K562 (cell line): ENCODE data around the gene ANKRD27. TPM values are rescaled to one million over a fixed set of nuclear protein-coding genes. Genes with fewer than 3 reads are reported as not detected.
"Not testable (repeated sequence)": the region's sequence is repeated elsewhere in the genome, so short reads cannot be mapped to it uniquely, and the experiment has no call there.

ENCODE experiments used
- ATAC-seq: fragments of 200-7000 bp; cut with Tn5 transposase; 3 replicates; pipeline ENCODE4 v1.9.1; 2020; ENCODE audit warnings: moderate library complexity
- BruUV-seq: library from RNA; stranded (reverse); fragments of 400-500 nt; replicated peaks from 2 replicates; lab custom pipeline; 2021; lab: Mats Ljungman, UMichigan
- CTCF ChIA-PET: fragments of 300-600 bp; formaldehyde crosslinking; extraction: SDS; loops from one replicate; lab custom pipeline; 2021; ENCODE audit warnings: low intra/inter-chr PET ratio; lab: Yijun Ruan, JAX
- POLR2A ChIA-PET: fragments of 300-600, 350-650 bp; sonication (Branson Sonifier 250); formaldehyde crosslinking; extraction: SDS; loops from one replicate; lab custom pipeline; 2021; ENCODE audit warnings: antibody characterized with exemption, inconsistent platforms; lab: Yijun Ruan, JAX
- DNase-seq, 4 experiments: peaks; one replicate each; pipeline versions ENCODE4 v3.0.0 to v3.0.0-alpha.2; 2011 to 2018; ENCODE audit warnings: low spot score in 3 of 4, mixed read lengths in 3 of 4; ENCODE audit errors: extremely low read depth in 1 of 4
- FAIRE-seq: peaks from 2 replicates; lab custom pipeline; 2011; peaks lifted over from hg19 to GRCh38; lab: Jason Lieb, UNC
- H2AFZ ChIP-seq: 2 replicates; pipeline ENCODE4 v1.6.0; 2011; ENCODE audit warnings: low read depth, low read length, control low read depth, inconsistent platforms
- H3K27ac ChIP-seq: fragments of 200-600 bp; 3 replicates; pipeline ENCODE4 v1.8.0; 2011; ENCODE audit warnings: low read depth, mild to moderate bottlenecking, control low read depth, inconsistent platforms, low read length, moderate library complexity, mixed read lengths; ENCODE audit errors: extremely low read depth
- H3K27me3 ChIP-seq, 2 experiments: fragments of 300-600 bp in 1 of 2; 2 replicates in 1 of 2; 3 replicates in 1 of 2; pipeline versions ENCODE4 v1.6.0 to v1.8.0; 2011; ENCODE audit warnings: inconsistent platforms in 2 of 2, low read length in 2 of 2, mild to moderate bottlenecking in 1 of 2, mixed read lengths in 1 of 2, moderate library complexity in 1 of 2; ENCODE audit not compliant: control insufficient read depth in 2 of 2, insufficient read depth in 2 of 2
- H3K36me3 ChIP-seq: fragments of 300-600 bp; 3 replicates; pipeline ENCODE4 v1.8.0; 2011; ENCODE audit warnings: mild to moderate bottlenecking, low read length, inconsistent platforms; ENCODE audit not compliant: control insufficient read depth, insufficient read depth
- H3K4me1 ChIP-seq, 2 experiments: fragments of 200-600 bp in 1 of 2; replicated peaks in 1 of 2; 2 replicates in 1 of 2; 3 replicates in 1 of 2; pipeline versions ENCODE4 v1.5.1 to v1.8.0; 2011; ENCODE audit warnings: inconsistent platforms in 2 of 2, low read length in 2 of 2, mild to moderate bottlenecking in 1 of 2, mixed read lengths in 1 of 2, moderate library complexity in 1 of 2; ENCODE audit not compliant: control insufficient read depth in 2 of 2, insufficient read depth in 2 of 2
- H3K4me2 ChIP-seq: 2 replicates; pipeline ENCODE4 v1.6.1; 2011; ENCODE audit warnings: low read length, control low read depth, inconsistent platforms, mixed read lengths; ENCODE audit not compliant: insufficient read depth
- H3K4me3 ChIP-seq: fragments of 200-600 bp; sonication (generic), shearing (Covaris generic); 2 replicates; pipeline ENCODE4 v1.5.1; 2016; ENCODE audit warnings: control low read depth, inconsistent platforms
- H3K79me2 ChIP-seq: fragments of 200-600 bp; 3 replicates; pipeline ENCODE4 v1.8.0; 2011; ENCODE audit warnings: low read length, inconsistent platforms; ENCODE audit not compliant: control insufficient read depth, insufficient read depth
- H3K9ac ChIP-seq, 2 experiments: 2 replicates each; pipeline versions ENCODE4 v1.6.0 to v1.6.1; 2011; ENCODE audit warnings: low read depth in 2 of 2, low read length in 2 of 2, control low read depth in 1 of 2, inconsistent platforms in 1 of 2, mild to moderate bottlenecking in 1 of 2, mixed read lengths in 1 of 2; ENCODE audit not compliant: insufficient read depth in 1 of 2
- H3K9me1 ChIP-seq: one replicate; pipeline ENCODE4 v1.6.0; 2011; ENCODE audit warnings: inconsistent platforms, mild to moderate bottlenecking, low read length, moderate library complexity; ENCODE audit not compliant: control insufficient read depth, insufficient read depth
- H3K9me3 ChIP-seq: replicated peaks from 2 replicates; pipeline ENCODE4 v1.5.1; 2011; ENCODE audit warnings: low read depth, low read length, inconsistent platforms; ENCODE audit not compliant: control insufficient read depth, insufficient read depth
- H4K20me1 ChIP-seq: replicated peaks from 2 replicates; pipeline ENCODE4 v1.6.1; 2011; ENCODE audit warnings: low read length, inconsistent platforms, mixed read lengths; ENCODE audit not compliant: control insufficient read depth, insufficient read depth
- WGBS: fragments of 100-300 bp; shearing (Covaris generic); methylation state at CpG from one replicate; pipeline ENCODE4 v1.1.6; 2016; ENCODE audit warnings: low coverage, mixed read lengths; ENCODE audit not compliant: insufficient coverage; ENCODE audit errors: missing lambda C conversion rate; 5-methylcytosine and 5-hydroxymethylcytosine counted together
- in situ Hi-C: fragments of 300-500 bp; cut with MboI; formaldehyde crosslinking; loops from 4 replicates; pipeline ENCODE4 v1.15.0; 2018; ENCODE audit warnings: inconsistent platforms, mixed read lengths
- intact Hi-C: fragments of 100-400 bp; cut with micrococcal nuclease; formaldehyde crosslinking; loops from 2 replicates; pipeline ENCODE4 v1.14.2; 2022
- polyA plus RNA-seq, 8 experiments: library from polyadenylated mRNA; depleted of rRNA in 4 of 8; stranded (reverse) in 5 of 8; unstranded in 3 of 8; fragments of >200 nt; fragmentation: Nextera tagmentation in 2 of 8; fragmentation: Illumina TruSeq in 1 of 8; extraction: Ambion mirVana in 2 of 8; extraction: Trizol in 1 of 8; gene quantifications; 2 replicates each; pipeline versions ENCODE4 v1.2.1 to v1.2.3, GENCODE V29; 2011 to 2014; ENCODE audit warnings: inconsistent platforms in 1 of 8, missing spikeins in 1 of 8
- total RNA-seq, 7 experiments: library from RNA; depleted of rRNA in 6 of 7; stranded (reverse); fragments of >200 nt in 6 of 7; fragmentation: Illumina TruSeq in 2 of 7; extraction: Trizol in 2 of 7; gene quantifications; 2 replicates each; pipeline versions ENCODE4 v1.2.1 to v1.2.3, GENCODE V29; 2011 to 2021; ENCODE audit warnings: low replicate concordance in 1 of 7

ANKRD27 gene
- total and polyA plus RNA-seq, 9 of the 15 experiments (the other 6 are each of a cell fraction or from before 2014, with no cell fraction given) = 5.3 to 71.3 (median 54.2) TPM

DNA sequence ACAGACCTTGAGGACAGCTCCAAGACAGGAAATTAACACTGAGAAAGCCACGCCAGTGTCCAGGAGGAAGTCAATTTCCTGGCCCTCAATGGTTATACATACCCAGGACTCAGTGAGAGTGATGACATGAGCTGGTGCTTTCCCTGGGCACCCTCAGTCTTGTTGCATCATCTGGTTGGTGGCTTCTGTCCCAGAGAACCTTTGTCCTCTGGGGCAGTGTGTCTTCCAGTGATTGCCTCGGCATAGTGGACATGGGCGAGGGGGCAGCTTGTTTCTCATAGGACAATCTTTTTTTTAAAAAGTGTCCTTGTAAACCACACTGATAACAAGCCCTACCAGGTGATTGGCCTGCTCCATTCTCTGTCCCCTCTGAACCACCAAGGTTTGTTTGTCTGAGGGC, 21.8 kb upstream of the ANKRD27 start:
- H3K4me1 ChIP-seq, H2AFZ ChIP-seq, H3K9ac ChIP-seq, H4K20me1 ChIP-seq, H3K4me2 ChIP-seq, CTCF ChIA-PET, ATAC-seq, in situ Hi-C loops, H3K9me1 ChIP-seq, POLR2A ChIA-PET, H3K27ac ChIP-seq, FAIRE-seq, H3K27me3 ChIP-seq, H3K4me3 ChIP-seq, BruUV-seq, DNase-seq: not testable (repeated sequence)
- peaks cover 77% of the 10 kb centered on the region for H3K36me3 ChIP-seq
- peaks cover 29% of the 10 kb centered on the region for H3K9me3 ChIP-seq
- intact Hi-C loops = loop anchor here (10.0 kb wide), 1 partner anchor 278 kb away; the partner anchor contains the start of genes CEP89 and FAAP24
- H3K79me2 ChIP-seq = peaks cover 84% of the 10 kb centered on the region
- WGBS = 88% methylated on average over 3 of the region's 3 CpGs

DNA sequence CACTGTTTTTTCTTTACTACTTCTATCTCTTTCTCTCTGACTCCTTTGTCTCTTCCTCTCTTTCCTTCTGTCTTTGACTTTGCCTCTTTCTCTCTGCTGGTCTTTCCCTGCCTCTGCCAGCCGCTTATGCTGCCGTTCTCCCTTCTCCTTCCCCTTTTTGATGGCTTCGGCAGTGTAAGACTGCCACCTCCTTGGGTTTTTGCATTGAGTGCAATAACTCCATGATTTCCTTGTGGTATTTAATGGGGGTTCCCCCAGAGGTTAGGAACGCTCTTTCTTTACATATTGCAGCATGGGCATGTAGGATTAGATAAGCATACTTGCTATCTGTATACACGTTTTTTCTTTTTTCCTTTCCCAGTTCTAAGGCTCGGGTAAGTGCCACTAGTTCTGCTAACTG, 20.5 kb upstream of the ANKRD27 start:
- in situ Hi-C loops, H3K9ac ChIP-seq, FAIRE-seq, POLR2A ChIA-PET, CTCF ChIA-PET, H3K4me2 ChIP-seq, H4K20me1 ChIP-seq, H3K9me1 ChIP-seq, H2AFZ ChIP-seq, ATAC-seq, BruUV-seq, H3K4me3 ChIP-seq, H3K27ac ChIP-seq, DNase-seq, H3K27me3 ChIP-seq: not testable (repeated sequence)
- Histone ChIP-seq H3K36me3 (peaks cover 65% of the 10 kb centered on the region), H3K9me3 (peaks cover 29% of the 10 kb centered on the region), H3K4me1 (peaks cover 0 to 19% of the 10 kb centered on the region in 2 experiments; a peak in 3 of 5 replicates), H3K79me2 (peaks cover 87% of the 10 kb centered on the region)
- intact Hi-C loops = loop anchor here (10.0 kb wide), 1 partner anchor 279 kb away; the partner anchor contains the start of genes CEP89 and FAAP24
- 66% methylated on average over 6 of the region's 6 CpGs for WGBS
